ENCODE measurements around the gene ROR2.

GRCh38 chr9:91660521-91660920, 289.5 kb downstream of the ROR2 start:
- TF ChIP-seq CTCF (IDR thresholded peaks at IDR 0.05) (no peak), POLR2A (IDR thresholded peaks at IDR 0.05) (no peak)
